ENCODE measurements around the gene CRTC2.

CRTC2 gene

GRCh38 chr1:153991806-153992205 is 33.4 kb upstream of the CRTC2 start:
- no peak for DNase-seq (ENCODE audit: low read depth, low spot score)
- POLR2A ChIA-PET, result interaction anchor here (0.9 to 2.8 kb wide), 5 partner anchors 8 to 447 kb away, joined by 3 to 19 read pairs (median 9); partner anchors contain the start of gene CREB3L4
- CTCF ChIA-PET, result interaction anchor here (1.0 to 2.5 kb wide), 4 partner anchors 312 to 315 kb away, joined by 3 to 10 read pairs (median 3); no protein-coding TSS in a partner anchor
- no peak for TF ChIP-seq CTCF (IDR thresholded peaks at IDR 0.05; ENCODE audit: insufficient read depth, low read length, missing control alignments)
- H3K4me3 ChIP-seq (ENCODE audit: low read depth, low read length), result peak overlapping the region; percentile 69

- H3K4me3 ChIP-seq (ENCODE audit: low read depth, low read length), result peak overlapping the region; percentile 69
- no peak for TF ChIP-seq CTCF (IDR thresholded peaks at IDR 0.05; ENCODE audit: insufficient read depth, low read length, missing control alignments)
- DNase-seq (ENCODE audit: low read depth, low spot score), result no peak
- POLR2A ChIA-PET, result interaction anchor here (0.9 to 2.8 kb wide), 13 partner anchors 8 to 446 kb away, joined by 3 to 42 read pairs (median 9); partner anchors contain the start of genes CREB3L4, DENND4B, JTB and SLC39A1
- CTCF ChIA-PET, result interaction anchor here (0.7 to 2.5 kb wide), 4 partner anchors 10 to 315 kb away, joined by 3 to 10 read pairs (median 3); no protein-coding TSS in a partner anchor
Measured at GRCh38 chr1:153991151-153991630, 32.8 kb upstream of the CRTC2 start.

GRCh38 chr1:153990468-153991150 is 32.2 kb upstream of the CRTC2 start, which contains the start of gene RPS27:
Gene RPS27 (plus strand): TSS chr1:153990762. CDS start chr1:153990797, 35 bp downstream.
- CTCF ChIA-PET, result interaction anchor here (0.6 to 2.5 kb wide), 7 partner anchors 10 to 314 kb away, joined by 3 to 10 read pairs (median 3); partner anchors contain the start of gene DENND4B
- peak; percentile 88 for DNase-seq (ENCODE audit: low read depth, low spot score)
- peak within 1 kb of the TSS; percentile 69 for H3K4me3 ChIP-seq (ENCODE audit: low read depth, low read length)
- TF ChIP-seq CTCF (IDR thresholded peaks at IDR 0.05; ENCODE audit: insufficient read depth, low read length, missing control alignments), result no peak
- POLR2A ChIA-PET, result interaction anchor here (0.6 to 2.8 kb wide), 29 partner anchors 9 to 363 kb away, joined by 3 to 42 read pairs (median 4); partner anchors contain the start of genes CREB3L4, CRTC2, DENND4B and ILF2

- POLR2A ChIA-PET, result interaction anchor here (0.8 to 1.3 kb wide), 2 partner anchors 27 to 29 kb away, joined by 3 read pairs; no protein-coding TSS in a partner anchor
- no peak for DNase-seq (ENCODE audit: low read depth, low spot score)
- CTCF ChIA-PET, result interaction anchor here (0.7 to 6.3 kb wide), 35 partner anchors 7 to 636 kb away, joined by 3 to 88 read pairs (median 9); partner anchors contain the start of genes CHTOP, CREB3L4, DENND4B and JTB
- no peak overlapping the region for H3K4me3 ChIP-seq (ENCODE audit: low read depth, low read length)
- TF ChIP-seq CTCF (IDR thresholded peaks at IDR 0.05; ENCODE audit: insufficient read depth, low read length, missing control alignments), result no peak
Measured at GRCh38 chr1:153987621-153988020, 29.2 kb upstream of the CRTC2 start.

- no peak for TF ChIP-seq CTCF (IDR thresholded peaks at IDR 0.05; ENCODE audit: insufficient read depth, low read length, missing control alignments)
- peak within 1 kb of the TSS; percentile 93 for H3K4me3 ChIP-seq (ENCODE audit: low read depth, low read length)
- peak; percentile 28 for DNase-seq (ENCODE audit: low read depth, low spot score)
- CTCF ChIA-PET, result interaction anchor here (0.6 to 6.3 kb wide), 63 partner anchors 9 to 634 kb away, joined by 3 to 88 read pairs (median 5); partner anchors contain the start of genes CHTOP, CREB3L4, CRTC2 and DENND4B
- POLR2A ChIA-PET, result interaction anchor here (0.7 to 1.6 kb wide), 9 partner anchors 9 to 203 kb away, joined by 3 to 5 read pairs (median 4); partner anchors contain the start of genes CREB3L4, DENND4B, GATAD2B and JTB
Measured at GRCh38 chr1:153985941-153986761, 27.7 kb upstream of the CRTC2 start, which contains the start of gene RAB13. Gene RAB13 (minus strand): TSS chr1:153986339. CDS start chr1:153986236, 103 bp downstream.
